Calu3 (cell line): ENCODE results near the gene RARA. TPM values are rescaled to one million over a fixed set of nuclear protein-coding genes. Genes with fewer than 3 reads are reported as not detected.

ENCODE experiments used
- BruUV-seq: library from RNA; stranded (reverse); fragments of 400-500 nt; replicated peaks from 2 replicates; lab custom pipeline; 2021; lab: Mats Ljungman, UMichigan
- CTCF ChIA-PET: fragments of 300-600 bp; sonication (Branson Sonifier 250); formaldehyde crosslinking; loops from one replicate; lab custom pipeline; 2022; ENCODE audit warnings: antibody characterized with exemption; lab: Charles Lee
- DNase-seq: peaks from one replicate; pipeline ENCODE4 v3.0.0; 2022
- H3K27ac Mint-ChIP-seq: one replicate; pipeline ENCODE4 v1.8.0; 2022; ENCODE audit warnings: mixed read lengths; ENCODE audit not compliant: unreplicated experiment
- H3K27me3 Mint-ChIP-seq: one replicate; pipeline ENCODE4 v1.8.0; 2022; ENCODE audit warnings: mixed read lengths; ENCODE audit not compliant: unreplicated experiment
- H3K36me3 Mint-ChIP-seq: one replicate; pipeline ENCODE4 v1.8.0; 2022; ENCODE audit warnings: mild to moderate bottlenecking, moderate library complexity, mixed read lengths; ENCODE audit not compliant: insufficient read depth, unreplicated experiment
- H3K4me1 Mint-ChIP-seq: one replicate; pipeline ENCODE4 v1.8.0; 2022; ENCODE audit warnings: mild to moderate bottlenecking, low read depth, mixed read lengths; ENCODE audit not compliant: unreplicated experiment
- H3K4me3 Mint-ChIP-seq: one replicate; pipeline ENCODE4 v1.8.0; 2022; ENCODE audit warnings: mild to moderate bottlenecking, low read depth, moderate library complexity, mixed read lengths; ENCODE audit not compliant: unreplicated experiment
- H3K9me3 Mint-ChIP-seq: one replicate; pipeline ENCODE4 v1.8.0; 2022; ENCODE audit warnings: low read depth, mixed read lengths; ENCODE audit not compliant: unreplicated experiment
- CTCF ChIP-seq: fragments of 200-600 bp; IDR thresholded peaks from one replicate; pipeline ENCODE4 v1.8.0; 2022; ENCODE audit warnings: antibody characterized with exemption; ENCODE audit not compliant: unreplicated experiment
- intact Hi-C: fragments of 100-400 bp; cut with micrococcal nuclease; formaldehyde crosslinking; loops from one replicate; pipeline ENCODE4 v1.10.0; 2022; ENCODE audit not compliant: unreplicated experiment
- total RNA-seq: library from RNA; stranded (reverse); gene quantifications from 2 replicates; pipeline ENCODE4 v1.2.3, GENCODE V29; 2022

The RARA gene
- total RNA-seq, 1 experiment from 2014 or later = 150 TPM

DNA sequence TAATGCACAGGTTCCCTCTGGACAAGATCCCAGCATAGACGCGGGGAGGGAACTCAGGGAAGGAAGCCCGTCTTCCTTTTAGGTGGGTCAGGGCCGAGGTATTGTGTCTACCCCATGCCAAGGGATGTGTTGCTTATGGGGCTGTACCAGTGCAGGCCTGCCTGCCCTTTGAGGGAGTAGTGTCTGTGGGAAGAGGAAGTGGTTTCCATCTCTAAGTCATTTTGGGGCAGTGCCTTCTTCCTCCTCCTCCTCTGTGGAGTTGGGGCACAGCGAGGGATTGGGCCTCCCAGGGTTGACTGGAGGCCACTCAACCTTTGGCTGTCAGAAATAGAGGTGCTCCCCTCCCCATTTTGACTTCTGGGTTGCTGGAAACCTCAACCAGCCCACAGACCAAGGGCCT is 29.1 kb downstream of the RARA start:
- no peak for TF ChIP-seq CTCF
- CTCF ChIA-PET = interaction anchor here (0.7 to 37.0 kb wide), 2 partner anchors 19 to 1258 kb away, joined by 5 to 1520 read pairs; partner anchors contain the start of gene RARA
- H3K27ac Mint-ChIP-seq = no peak overlapping the region
- peaks cover 41% of the 10 kb centered on the region for H3K36me3 Mint-ChIP-seq
- intact Hi-C loops = no loop called here
- no peaks in the 10 kb centered on the region for H3K9me3 Mint-ChIP-seq
- BruUV-seq = no TSS peak
- H3K4me1 Mint-ChIP-seq = peaks cover 44% of the 10 kb centered on the region
- H3K27me3 Mint-ChIP-seq = no peaks in the 10 kb centered on the region
- H3K4me3 Mint-ChIP-seq = no peak overlapping the region
- no peak for DNase-seq

DNA sequence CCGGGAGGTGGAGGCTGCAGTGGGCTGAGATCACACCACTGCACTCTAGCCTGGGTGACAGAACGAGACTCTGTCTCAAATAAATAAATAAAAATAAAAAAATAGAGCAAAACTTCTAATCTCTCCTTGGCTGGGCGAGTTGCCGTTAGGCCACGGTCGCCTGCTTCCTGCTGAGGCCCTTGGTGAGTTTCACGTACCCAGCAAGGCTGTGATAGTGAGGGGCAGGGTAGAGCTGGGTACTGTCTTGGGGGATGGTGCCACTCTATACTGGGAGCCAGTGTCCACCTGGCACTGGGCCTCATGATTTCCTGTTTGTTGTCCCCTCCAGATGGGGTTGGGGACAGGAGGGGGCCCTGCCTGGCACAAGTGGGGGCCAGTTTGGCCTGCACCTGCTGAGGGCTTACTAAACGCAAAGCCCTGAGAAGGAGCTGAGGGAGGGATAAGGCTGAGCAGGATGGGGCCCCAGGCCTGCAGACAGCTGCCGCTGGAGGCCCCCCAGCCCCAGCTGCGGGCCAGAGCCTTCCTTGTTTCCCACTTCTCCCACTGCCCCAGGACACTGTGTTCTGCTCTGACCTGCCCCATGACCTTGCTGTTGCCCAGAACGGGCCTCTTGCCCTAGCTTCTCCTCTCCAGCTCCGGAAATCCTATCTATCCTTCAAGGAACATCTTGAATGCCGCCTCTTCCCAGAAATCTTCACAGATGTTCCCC is 30.1 kb downstream of the RARA start:
- H3K9me3 Mint-ChIP-seq = no peaks in the 10 kb centered on the region
- peak overlapping the region; percentile 0 for H3K27ac Mint-ChIP-seq
- intact Hi-C loops = no loop called here
- H3K36me3 Mint-ChIP-seq = peaks cover 44% of the 10 kb centered on the region
- BruUV-seq = no TSS peak
- H3K27me3 Mint-ChIP-seq = no peaks in the 10 kb centered on the region
- TF ChIP-seq CTCF = no peak
- no peak for DNase-seq
- CTCF ChIA-PET = interaction anchor here (0.6 to 37.0 kb wide), 6 partner anchors 16 to 774 kb away, joined by 3 to 1520 read pairs (median 6); partner anchors contain the start of gene RARA
- no peak overlapping the region for H3K4me3 Mint-ChIP-seq
- peaks cover 51% of the 10 kb centered on the region for H3K4me1 Mint-ChIP-seq

- peaks cover 51% of the 10 kb centered on the region for H3K4me1 Mint-ChIP-seq
- H3K27me3 Mint-ChIP-seq = no peaks in the 10 kb centered on the region
- intact Hi-C loops = no loop called here
- peak overlapping the region; percentile 75 for H3K27ac Mint-ChIP-seq
- DNase-seq = no peak
- H3K36me3 Mint-ChIP-seq = peaks cover 56% of the 10 kb centered on the region
- H3K9me3 Mint-ChIP-seq = no peaks in the 10 kb centered on the region
- no TSS peak for BruUV-seq
- CTCF ChIA-PET = interaction anchor here (0.5 to 37.0 kb wide), 9 partner anchors 16 to 240 kb away, joined by 3 to 1520 read pairs (median 5); partner anchors contain the start of genes NR1D1, RARA, TOP2A and WIPF2
- H3K4me3 Mint-ChIP-seq = no peak overlapping the region
- no peak for TF ChIP-seq CTCF
Measured at GRCh38 chr17:40340327-40340726, 31.3 kb downstream of the RARA start.

- H3K9me3 Mint-ChIP-seq = no peaks in the 10 kb centered on the region
- peak overlapping the region; percentile 89 for H3K4me3 Mint-ChIP-seq
- CTCF ChIA-PET = interaction anchor here (0.5 to 37.0 kb wide), 18 partner anchors 15 to 401 kb away, joined by 3 to 1520 read pairs (median 4); partner anchors contain the start of genes NR1D1, RARA, TOP2A and WIPF2
- no peaks in the 10 kb centered on the region for H3K27me3 Mint-ChIP-seq
- peak; percentile 92 for TF ChIP-seq CTCF
- peak; percentile 100 for DNase-seq
- BruUV-seq = no TSS peak
- H3K4me1 Mint-ChIP-seq = peaks cover 57% of the 10 kb centered on the region
- H3K27ac Mint-ChIP-seq = peak overlapping the region; percentile 75
- H3K36me3 Mint-ChIP-seq = peaks cover 65% of the 10 kb centered on the region
- intact Hi-C loops = loop anchor here (1.0 kb wide), 1 partner anchor 24 kb away; no protein-coding TSS in a partner anchor
Measured at GRCh38 chr17:40340880-40341807, 32.2 kb downstream of the RARA start.
